ENCODE data around the gene DAPK3.

Gene DAPK3

DNA sequence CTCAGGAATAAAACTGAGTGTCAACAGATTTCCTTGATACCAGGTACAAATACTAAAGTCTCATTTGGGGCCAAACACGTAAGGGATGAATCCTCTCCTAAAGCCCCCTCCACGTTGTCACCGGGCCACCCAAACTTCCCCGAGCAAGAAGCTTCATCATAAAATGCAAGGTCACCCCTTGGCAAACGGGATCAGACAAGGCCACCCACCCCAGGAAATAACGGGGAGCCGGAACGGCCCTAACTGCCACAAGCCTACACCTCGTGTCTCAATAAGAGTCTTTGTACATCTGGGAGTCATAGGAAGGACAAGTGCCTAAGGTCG lies 13.6 kb upstream of the DAPK3 start:
- DNase-seq (ENCODE audit: low read depth in 2 of 2) = no peak
- peak overlapping the region; percentile 68 to 95 for H3K4me3 ChIP-seq (replicated peaks in 1 of 2; ENCODE audit: low read depth in 2 of 2, low read length in 2 of 2)
- TF ChIP-seq, protein P1, sequence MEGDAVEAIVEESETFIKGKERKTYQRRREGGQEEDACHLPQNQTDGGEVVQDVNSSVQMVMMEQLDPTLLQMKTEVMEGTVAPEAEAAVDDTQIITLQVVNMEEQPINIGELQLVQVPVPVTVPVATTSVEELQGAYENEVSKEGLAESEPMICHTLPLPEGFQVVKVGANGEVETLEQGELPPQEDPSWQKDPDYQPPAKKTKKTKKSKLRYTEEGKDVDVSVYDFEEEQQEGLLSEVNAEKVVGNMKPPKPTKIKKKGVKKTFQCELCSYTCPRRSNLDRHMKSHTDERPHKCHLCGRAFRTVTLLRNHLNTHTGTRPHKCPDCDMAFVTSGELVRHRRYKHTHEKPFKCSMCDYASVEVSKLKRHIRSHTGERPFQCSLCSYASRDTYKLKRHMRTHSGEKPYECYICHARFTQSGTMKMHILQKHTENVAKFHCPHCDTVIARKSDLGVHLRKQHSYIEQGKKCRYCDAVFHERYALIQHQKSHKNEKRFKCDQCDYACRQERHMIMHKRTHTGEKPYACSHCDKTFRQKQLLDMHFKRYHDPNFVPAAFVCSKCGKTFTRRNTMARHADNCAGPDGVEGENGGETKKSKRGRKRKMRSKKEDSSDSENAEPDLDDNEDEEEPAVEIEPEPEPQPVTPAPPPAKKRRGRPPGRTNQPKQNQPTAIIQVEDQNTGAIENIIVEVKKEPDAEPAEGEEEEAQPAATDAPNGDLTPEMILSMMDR (IDR thresholded peaks at IDR 0.05; ENCODE audit: low read depth, low read length) = no peak

DNA sequence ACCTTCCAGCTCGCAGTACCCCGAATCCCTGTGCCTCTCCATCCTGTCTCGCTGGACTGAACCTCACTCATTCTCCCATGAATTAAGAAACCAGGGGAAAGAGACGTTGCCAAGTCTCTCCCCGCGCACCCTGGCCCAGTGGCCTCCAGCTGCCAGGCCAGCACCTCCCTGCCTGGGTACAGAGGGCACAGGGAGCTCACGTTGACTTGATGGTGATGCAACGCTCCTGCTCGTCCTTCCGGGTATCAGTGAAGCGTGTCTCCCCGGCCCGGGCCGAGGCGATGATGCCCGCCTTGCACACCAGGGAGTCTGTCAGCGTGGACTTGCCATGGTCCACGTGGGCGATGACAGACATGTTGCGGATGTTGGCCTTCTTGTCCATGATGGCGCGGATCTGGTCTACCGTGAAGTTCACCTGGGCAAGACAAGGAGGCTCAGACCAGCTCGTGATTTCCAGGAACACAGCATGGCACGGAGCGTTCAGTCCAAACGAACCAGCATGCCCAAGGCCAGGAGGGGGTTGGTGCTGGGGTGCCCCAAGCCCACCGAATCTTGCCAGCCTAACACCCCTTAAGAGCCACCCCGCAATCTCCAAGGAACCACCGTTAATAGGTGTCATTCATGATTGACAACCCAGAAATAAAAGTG lies 13.2 kb upstream of the DAPK3 start:
- peak overlapping the region; percentile 68 to 95 for H3K4me3 ChIP-seq (replicated peaks in 1 of 2; ENCODE audit: low read depth in 2 of 2, low read length in 2 of 2)
- peak; percentile 56 to 59 for DNase-seq (ENCODE audit: low read depth in 2 of 2)
- TF ChIP-seq, protein P1 (IDR thresholded peaks at IDR 0.05; ENCODE audit: low read depth, low read length) = no peak

DNA sequence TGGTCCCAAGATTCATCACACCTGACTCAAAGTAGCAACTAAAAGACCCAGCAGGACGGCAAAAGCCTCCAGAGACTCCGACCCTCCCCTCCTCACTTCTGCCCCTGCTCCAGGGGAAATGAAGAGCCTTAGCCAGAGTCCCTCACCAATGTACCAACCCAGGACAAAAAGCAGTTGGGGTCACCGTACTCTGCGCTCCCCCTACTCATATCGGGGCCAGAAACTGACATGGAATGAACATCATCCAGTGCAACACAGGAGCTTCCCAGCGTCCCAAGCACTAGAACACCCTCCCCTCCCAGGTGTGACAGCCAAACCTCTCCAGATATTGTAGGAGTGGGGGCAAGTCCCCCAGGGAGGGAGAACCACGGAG lies 12.6 kb upstream of the DAPK3 start:
- no peak for DNase-seq (ENCODE audit: low read depth in 2 of 2)
- peak overlapping the region; percentile 68 to 95 for H3K4me3 ChIP-seq (replicated peaks in 1 of 2; ENCODE audit: low read depth in 2 of 2, low read length in 2 of 2)
- TF ChIP-seq, protein P1 (IDR thresholded peaks at IDR 0.05; ENCODE audit: low read depth, low read length) = no peak

DNA sequence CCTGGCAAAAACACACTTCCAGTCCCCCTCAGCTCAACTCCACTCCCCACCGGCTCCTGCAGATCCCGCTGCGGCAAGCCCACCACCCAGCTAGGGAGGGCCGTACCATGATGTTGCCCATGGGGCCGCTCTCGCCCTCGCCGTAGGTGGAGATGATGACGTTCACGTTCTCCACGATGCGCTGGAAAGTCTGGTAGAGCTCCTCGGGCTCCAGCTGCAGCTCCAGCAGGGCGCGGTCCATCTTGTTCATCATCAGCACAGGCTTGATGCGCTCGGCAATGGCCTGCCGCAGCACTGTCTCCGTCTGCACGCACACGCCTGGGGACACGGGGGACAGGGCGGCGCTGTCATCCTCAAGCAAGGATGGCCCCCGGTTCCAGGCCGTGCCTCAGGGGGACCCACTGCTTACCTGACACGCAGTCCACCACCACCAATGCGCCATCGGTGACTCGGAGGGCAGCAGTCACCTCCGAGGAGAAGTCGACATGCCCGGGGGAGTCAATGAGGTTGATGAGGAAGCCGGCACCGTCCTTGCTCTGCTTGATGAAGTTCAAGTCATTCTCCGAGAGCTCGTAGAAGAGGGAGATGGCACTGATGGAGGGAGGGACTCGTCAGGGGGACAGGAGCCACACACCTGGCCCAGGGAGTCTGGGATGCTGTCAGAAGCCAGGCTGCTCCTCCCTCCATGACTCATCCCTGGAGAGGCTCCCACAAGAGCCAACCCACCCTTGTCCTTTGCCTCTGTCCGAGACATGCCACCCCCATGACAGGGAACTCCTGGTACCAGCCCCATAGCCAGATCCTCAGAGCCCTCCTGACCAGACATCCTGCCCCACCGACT lies 12.0 kb upstream of the DAPK3 start:
- peak in 1 of 2 donors; percentile 72 for DNase-seq (ENCODE audit: low read depth in 2 of 2)
- TF ChIP-seq, protein P1 (IDR thresholded peaks at IDR 0.05; ENCODE audit: low read depth, low read length) = no peak
- peak overlapping the region; percentile 68 to 95 for H3K4me3 ChIP-seq (replicated peaks in 1 of 2; ENCODE audit: low read depth in 2 of 2, low read length in 2 of 2)

GRCh38 chr19:3981736-3982681 lies 11.1 kb upstream of the DAPK3 start:
- DNase-seq (ENCODE audit: low read depth in 2 of 2) = no peak
- no peak overlapping the region for H3K4me3 ChIP-seq (replicated peaks in 1 of 2; ENCODE audit: low read depth in 2 of 2, low read length in 2 of 2)
- TF ChIP-seq, protein P1 (IDR thresholded peaks at IDR 0.05; ENCODE audit: low read depth, low read length) = no peak

DNA sequence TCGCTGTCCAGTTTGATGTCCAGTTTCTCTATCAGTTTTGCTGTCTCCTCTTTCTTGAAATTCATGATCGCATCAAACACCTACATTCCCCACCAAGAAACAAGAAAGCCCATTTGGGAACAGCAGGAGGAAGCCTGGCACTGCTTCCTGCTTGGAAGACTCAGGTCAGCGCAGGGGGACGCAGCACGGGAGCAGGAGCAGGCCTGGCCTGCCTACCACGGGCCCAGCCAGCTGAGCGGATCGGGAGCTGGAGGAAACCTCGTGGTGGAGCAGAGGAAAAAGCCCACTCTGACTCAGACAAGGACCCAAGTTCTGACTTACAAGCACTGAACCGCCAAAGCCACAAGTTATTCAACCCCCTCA lies 10.5 kb upstream of the DAPK3 start:
- DNase-seq (ENCODE audit: low read depth in 2 of 2) = no peak

More for the DNA sequence above, 10.5 kb upstream of the DAPK3 start:
- H3K4me3 ChIP-seq (replicated peaks in 1 of 2; ENCODE audit: low read depth in 2 of 2, low read length in 2 of 2) = no peak overlapping the region
- TF ChIP-seq, protein P1 (IDR thresholded peaks at IDR 0.05; ENCODE audit: low read depth, low read length) = no peak
